ENCODE measurements around the gene STK11.

Gene STK11

DNA sequence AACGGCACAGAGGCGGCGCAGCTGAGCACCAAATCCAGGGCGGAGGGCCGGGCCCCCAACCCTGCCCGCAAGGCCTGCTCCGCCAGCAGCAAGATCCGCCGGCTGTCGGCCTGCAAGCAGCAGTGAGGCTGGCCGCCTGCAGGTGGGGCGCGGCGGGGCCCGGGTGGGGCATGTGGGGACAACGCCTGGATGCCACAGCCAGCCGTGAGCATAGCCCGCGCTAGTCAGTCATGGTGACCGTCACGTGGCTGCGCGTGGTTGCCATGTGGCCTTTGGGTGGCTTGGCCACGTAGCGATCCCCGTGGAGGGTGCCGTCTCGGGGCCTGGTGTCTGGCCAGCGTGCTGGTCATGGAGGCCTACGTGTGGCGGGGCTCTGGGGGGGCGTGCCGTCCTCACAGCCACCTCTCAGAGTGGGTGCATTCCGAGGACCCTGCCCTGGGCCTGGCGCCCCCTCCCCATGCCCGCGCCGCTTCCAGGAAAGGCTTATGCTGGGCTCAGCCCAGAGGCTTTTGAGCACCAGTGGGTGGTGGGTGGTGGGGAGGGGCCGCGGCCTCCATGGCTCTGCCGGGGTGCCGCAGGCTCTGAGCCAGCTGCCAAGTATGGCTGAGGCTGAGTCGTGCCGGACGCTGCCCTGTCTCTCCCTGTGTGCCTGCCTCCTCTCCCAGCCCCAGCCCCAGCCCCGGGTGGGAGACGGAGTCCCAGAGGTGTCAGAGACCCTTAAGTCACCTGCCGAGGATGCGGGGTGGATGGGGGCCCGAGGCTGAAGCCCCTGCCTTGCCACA lies 21.1 kb downstream of the STK11 start:
- FAIRE-seq = no peak

DNA sequence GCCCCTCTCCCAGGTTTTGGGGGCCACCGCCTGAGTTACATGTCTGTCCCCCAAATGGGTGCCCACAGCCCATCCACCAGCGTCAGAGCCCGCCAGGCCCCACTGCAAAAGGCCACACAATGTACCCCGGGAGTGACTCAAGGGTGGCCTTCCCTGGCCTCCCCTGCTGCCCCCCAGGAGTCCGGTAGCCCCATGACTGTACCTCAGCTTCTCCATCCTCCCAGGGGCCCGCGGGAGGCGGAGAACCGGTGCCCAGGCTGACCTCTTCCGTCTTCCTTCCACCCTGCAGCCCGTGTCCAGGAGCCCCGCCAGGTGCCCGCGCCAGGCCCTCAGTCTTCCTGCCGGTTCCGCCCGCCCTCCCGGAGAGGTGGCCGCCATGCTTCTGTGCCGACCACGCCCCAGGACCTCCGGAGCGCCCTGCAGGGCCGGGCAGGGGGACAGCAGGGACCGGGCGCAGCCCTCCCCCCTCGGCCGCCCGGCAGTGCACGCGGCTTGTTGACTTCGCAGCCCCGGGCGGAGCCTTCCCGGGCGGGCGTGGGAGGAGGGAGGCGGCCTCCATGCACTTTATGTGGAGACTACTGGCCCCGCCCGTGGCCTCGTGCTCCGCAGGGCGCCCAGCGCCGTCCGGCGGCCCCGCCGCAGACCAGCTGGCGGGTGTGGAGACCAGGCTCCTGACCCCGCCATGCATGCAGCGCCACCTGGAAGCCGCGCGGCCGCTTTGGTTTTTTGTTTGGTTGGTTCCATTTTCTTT lies 21.9 kb downstream of the STK11 start:
- FAIRE-seq = no peak

GRCh38 chr19:1228161-1228957 lies 22.8 kb downstream of the STK11 start:
- FAIRE-seq = no peak

DNA sequence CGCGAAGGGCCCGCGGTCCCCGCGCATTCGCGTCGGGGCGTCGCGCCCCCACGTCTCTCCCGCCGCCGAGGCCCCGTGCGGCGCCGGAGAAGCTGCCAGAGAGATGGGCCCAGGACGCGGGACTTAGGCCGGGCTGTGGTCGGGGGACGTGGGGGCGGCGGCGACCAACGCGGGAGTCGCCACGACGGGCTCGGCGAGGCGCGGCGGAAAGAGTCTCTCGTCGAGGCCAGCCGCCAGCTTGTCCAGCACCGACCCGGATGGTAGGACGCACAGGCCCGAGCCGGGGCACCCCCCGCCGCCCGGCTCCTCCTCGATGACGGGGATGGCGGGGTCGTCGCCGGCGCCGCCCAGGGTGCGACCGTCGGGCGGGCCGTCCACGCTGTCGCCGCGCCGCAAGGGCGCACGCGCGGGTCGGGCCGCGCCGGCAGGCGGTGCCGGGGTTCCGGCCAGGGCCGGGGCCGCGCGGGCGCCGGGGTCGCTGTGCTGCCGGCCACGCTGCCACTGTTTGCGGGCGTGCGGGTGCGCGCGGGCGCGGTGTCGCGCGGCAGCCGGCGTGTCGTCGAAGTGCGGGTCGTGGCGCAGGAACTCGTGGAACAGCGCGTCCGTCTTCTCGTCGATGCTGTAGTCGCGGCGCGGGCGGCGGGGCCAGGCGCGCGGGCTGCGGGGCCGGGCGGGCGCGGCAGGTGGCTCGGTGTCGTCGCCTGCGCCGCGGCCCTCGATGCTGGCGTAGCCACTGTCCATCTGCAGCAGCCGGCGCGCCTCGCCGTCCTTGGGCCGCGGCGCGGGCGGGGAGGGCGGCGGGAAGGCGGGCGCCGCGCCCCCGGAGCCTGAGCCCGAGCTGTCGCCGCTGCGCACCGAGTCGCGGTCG lies 23.7 kb downstream of the STK11 start:
- no peak for FAIRE-seq

- no peak for FAIRE-seq
Measured at GRCh38 chr19:1229924-1230782, 24.6 kb downstream of the STK11 start.

- FAIRE-seq = no peak
Measured at GRCh38 chr19:1230783-1231489, 25.4 kb downstream of the STK11 start.

DNA sequence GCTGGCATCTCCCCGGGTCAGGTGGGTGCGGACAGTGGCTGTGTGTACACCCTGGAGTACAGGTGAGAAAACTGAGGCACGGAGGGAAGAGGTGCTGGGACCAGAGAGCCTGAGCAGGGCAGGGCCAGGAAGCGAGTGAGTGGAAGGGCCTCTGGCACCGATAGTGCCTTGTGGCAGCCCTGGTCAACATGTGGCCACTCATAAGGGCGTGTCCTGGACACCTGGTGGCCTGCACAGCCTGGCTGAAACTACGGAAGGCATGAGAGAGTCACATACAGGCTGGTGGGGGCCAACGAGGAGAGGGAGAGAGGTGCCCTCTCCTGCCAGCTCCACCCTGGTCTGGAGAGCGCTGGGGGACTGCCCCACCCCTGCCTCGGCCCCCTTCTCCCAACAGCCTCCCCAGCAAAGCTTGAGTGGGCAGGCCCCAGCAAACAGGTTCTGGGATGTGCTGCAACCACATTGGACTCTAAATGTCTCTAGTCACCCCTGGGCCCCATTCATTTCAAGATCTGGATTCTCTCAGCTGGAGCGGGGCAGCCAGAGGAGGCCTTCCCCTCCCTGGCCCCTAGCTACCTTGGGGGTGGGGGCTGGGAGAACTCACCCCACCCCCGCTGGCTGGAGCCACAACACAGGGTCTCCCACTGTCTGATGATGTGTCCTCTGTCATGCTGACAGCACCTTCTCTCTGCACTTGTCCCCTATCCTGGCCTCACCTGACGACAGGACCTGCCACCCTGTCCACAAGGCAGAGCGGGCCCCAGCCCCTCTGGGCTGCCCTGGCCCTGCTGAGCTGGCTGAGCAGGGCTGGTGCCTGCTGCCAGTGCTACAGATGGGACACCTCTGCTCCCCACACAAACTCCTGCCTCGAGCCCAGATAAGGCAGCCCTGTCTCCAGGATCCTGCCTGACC lies 26.4 kb downstream of the STK11 start:
- no peak for FAIRE-seq

GRCh38 chr19:1232652-1233072 lies 27.1 kb downstream of the STK11 start:
- FAIRE-seq = no peak

DNA sequence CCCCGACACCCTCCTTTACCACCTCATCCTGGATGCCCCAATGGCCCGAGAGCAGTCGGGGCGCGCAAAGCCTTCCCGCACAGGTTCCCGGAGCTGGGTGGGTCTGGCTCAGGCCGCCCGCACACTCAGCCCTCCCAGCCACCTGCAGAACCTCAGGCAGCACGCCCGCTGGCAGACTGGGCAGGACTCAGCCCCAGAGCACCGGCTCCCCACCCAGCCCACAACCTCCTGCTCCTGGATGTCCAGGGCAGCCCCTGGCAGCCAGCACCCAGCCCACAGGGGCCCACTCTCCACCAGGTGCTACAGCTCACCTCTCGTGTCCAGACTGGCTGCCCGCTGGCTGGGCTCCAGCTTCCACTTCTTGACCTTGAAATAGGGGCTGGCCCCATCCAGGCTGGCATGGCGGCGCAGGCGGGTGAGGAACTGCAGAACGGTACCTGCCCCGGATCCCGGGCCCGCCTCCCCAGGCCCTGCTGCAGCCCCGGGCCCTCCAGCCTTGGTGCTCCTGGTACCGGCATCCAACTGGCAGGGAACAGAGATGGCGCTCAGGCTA lies 27.6 kb downstream of the STK11 start:
- FAIRE-seq = no peak

DNA sequence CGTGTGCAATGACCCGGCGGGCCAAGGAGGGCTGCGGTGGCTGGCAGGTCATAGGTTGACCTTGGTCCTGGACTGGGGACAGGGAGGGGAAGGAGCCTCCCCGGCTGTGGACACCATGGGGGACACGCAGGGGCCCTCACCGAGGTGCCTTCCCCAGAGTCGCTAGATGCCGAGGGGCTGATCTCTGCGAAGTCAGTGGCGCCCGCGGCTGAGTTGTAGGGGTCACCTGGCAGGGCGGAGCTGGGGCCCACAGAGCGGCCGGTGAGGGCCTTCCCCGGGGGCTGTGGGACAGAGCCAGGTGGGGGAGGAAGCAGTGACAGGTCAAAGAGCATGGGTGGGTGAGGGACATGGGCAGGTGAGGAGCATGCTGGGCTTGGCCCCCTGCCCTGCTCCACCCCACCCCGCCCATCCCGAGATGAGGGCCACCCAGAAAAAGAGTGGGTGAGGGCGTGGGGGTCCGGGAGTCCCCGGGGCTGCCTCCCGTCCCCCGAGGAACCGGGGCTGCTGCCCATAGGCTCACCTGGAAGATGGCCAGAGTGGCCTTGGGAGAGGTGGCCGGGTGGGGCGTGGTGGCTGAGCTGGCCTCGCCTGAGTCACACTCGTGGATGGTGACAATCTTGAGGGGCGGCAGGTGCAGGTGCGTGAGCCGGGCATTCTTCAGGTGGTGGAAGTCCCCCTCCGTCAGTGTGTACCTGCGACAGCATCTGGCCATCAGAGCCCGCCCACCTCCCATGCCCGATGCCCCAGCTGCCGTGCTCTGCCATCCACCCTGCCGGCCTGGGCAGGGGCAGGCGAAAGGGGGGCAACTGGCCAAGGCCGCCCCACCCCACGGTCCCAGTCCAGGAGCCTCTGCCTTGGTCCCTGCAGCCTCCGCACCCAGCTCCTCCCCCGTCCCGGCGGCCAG lies 28.7 kb downstream of the STK11 start:
- no peak for FAIRE-seq

- FAIRE-seq = no peak
Measured at GRCh38 chr19:1234955-1235380, 29.4 kb downstream of the STK11 start.

DNA sequence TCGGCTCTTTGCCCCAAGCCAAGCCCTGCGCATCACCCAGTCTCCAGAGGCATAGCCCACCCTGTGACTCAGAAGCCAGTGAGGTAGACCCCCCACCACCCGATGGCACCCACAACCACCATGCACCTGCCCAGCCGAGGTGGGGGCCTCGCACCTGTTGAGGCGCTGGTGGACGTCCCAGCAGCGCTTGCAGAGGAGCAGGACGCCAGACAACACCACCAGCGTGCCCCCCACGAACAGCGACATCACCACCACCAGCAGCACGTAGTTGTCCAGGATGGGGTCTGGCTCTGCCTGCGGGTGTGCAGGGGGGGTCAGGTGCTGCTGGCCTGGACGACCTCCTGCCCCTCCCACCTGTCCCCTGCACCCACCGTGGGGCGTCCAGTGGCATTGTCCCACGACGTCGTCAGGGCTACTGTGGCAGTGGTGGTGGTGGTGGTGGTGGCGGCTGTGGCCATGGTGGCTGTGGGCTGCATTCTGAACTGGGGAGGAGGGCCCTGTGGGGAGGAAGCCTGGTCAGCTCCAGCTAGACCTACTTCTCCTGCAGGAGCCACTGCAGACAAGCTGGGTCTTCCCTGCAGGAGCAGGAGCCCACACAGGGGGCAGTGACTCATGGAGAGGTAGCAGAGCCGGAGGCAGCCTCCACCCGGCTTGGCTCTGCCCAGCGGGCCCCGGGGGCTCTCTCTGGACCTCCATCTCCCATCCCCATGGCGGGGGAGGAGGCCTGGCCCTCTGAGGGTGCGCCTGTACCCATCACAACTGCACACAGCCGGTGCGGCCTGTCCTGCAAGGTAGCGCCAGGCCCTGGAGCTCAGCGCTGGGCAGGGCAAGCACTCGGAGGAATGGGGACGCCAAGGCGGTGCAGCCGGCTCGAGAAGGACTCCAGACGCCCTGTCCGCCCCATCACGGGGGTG lies 30.3 kb downstream of the STK11 start:
- FAIRE-seq = no peak

GRCh38 chr19:1236576-1236975 lies 31.0 kb downstream of the STK11 start:
- no peak for FAIRE-seq

DNA sequence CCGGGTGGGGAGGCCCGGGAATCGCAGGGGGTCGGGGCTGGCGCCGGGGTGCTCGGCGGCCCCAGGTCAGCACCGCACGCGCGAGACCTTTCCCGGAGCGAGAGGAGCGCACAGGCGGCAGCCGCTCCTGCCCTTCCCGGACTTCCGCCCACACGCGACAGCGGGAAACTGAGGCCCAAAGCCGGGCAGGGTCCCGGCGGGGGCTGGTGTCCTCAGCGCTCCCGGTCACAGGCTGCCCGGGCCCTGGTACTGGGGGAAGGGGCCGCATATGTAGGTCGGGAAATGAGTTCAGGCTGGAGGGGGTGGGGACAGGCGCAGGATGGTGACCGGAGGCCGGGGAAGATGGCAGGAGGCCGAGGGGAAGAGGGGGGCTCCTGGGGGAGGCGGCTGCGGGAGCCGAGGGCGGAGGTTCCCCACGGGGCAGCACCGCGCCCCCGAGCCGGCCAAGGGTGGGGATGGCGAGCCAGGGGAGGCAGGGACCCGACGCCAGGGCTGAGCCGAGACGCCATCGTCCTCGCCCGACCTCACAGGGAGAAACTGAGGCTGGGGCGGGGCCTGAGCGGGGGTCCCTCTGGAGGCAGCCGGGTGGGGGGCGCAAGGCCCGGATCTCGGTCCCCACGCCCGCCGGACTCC lies 31.6 kb downstream of the STK11 start:
- FAIRE-seq = no peak

- FAIRE-seq = no peak
Measured at GRCh38 chr19:1237754-1238368, 32.3 kb downstream of the STK11 start, which contains the start of gene CBARP. CBARP (minus strand) TSS chr19:1238005; CDS start chr19:1236100, 1,905 bp downstream.

Measured in G401.6 (cell line).